A549 (cell line): ENCODE data around the gene CHIA. TPM values are rescaled to one million over a fixed set of nuclear protein-coding genes. Genes with fewer than 3 reads are reported as not detected.
A peak's percentile ranks its signal among the peaks of the same experiment; 100 is the strongest.
"Not testable (repeated sequence)": the region's sequence is repeated elsewhere in the genome, so short reads cannot be mapped to it uniquely, and the experiment has no call there.

ENCODE experiments used
- ATAC-seq, 2 experiments: fragments of 200-7000 bp in 1 of 2; fragments of >200 bp in 1 of 2; cut with Nextera tagmentation in 1 of 2; cut with Tn5 transposase in 1 of 2; 3 replicates each; pipeline versions ENCODE4 v1.8.0 to v1.9.1; 2018 to 2020; ENCODE audit warnings: mild to moderate bottlenecking in 1 of 2, moderate library complexity in 1 of 2
- CTCF ChIA-PET: fragments of 300-600 bp; sonication (Branson Sonifier 250); formaldehyde crosslinking; extraction: SDS; loops from one replicate; lab custom pipeline; 2021; ENCODE audit warnings: antibody characterized with exemption, inconsistent platforms; lab: Yijun Ruan, JAX
- POLR2A ChIA-PET: fragments of 350-600 bp; formaldehyde crosslinking; extraction: SDS; loops from one replicate; lab custom pipeline; 2021; ENCODE audit warnings: antibody characterized with exemption, inconsistent platforms; lab: Yijun Ruan, JAX
- DNase-seq, 2 experiments: peaks; one replicate each; pipeline versions ENCODE4 v3.0.0 to v3.0.0-alpha.2; 2011 to 2016; ENCODE audit warnings: low read depth in 1 of 2, low spot score in 1 of 2
- FAIRE-seq: peaks from 2 replicates; lab custom pipeline; 2011; peaks lifted over from hg19 to GRCh38; lab: Jason Lieb, UNC
- H3K27ac ChIP-seq, 2 experiments: fragments of >200 bp; sonication (Bioruptor Twin); formaldehyde crosslinking; 3 replicates each; pipeline ENCODE4 v1.5.1; 2016 to 2017
- H3K4me1 ChIP-seq: fragments of >200 bp; sonication (Bioruptor Twin); formaldehyde crosslinking; 3 replicates; pipeline ENCODE4 v1.6.1; 2016
- H3K4me2 ChIP-seq: fragments of >200 bp; sonication (Bioruptor Twin); formaldehyde crosslinking; 3 replicates; pipeline ENCODE4 v1.6.1; 2016
- H3K4me3 ChIP-seq: fragments of >200 bp; sonication (Bioruptor Twin); formaldehyde crosslinking; 3 replicates; pipeline ENCODE4 v1.5.1; 2016
- H3K9me3 ChIP-seq: fragments of >200 bp; sonication (Bioruptor Twin); formaldehyde crosslinking; 3 replicates; pipeline ENCODE4 v1.6.1; 2016
- ATOH8 ChIP-seq: fragments of 250-450 bp; sonication (Bioruptor Pico); IDR thresholded peaks from 2 replicates; pipeline ENCODE4 v1.5.0; 2020; ENCODE audit warnings: low read depth, mild to moderate bottlenecking, moderate library complexity
- CBX2 ChIP-seq: fragments of 200-600 bp; sonication (generic); IDR thresholded peaks from 2 replicates; pipeline ENCODE4 v1.6.1; 2016; ENCODE audit warnings: low read depth, mild to moderate bottlenecking, borderline replicate concordance
- CHD2 ChIP-seq: fragments of 150-350 bp; IDR thresholded peaks from 2 replicates; pipeline ENCODE4 v1.6.1; 2014; ENCODE audit warnings: low read length; ENCODE audit not compliant: partially characterized antibody
- CHD4 ChIP-seq: fragments of 200-600 bp; sonication (generic); IDR thresholded peaks from 2 replicates; pipeline ENCODE4 v1.6.1; 2016; ENCODE audit warnings: antibody characterized with exemption, mild to moderate bottlenecking, borderline replicate concordance
- CTCF ChIP-seq: fragments of >200 bp; sonication (Bioruptor Twin); formaldehyde crosslinking; IDR thresholded peaks from 3 replicates; pipeline ENCODE4 v1.5.1; 2016
- EHF ChIP-seq: fragments of 250-450 bp; sonication (Bioruptor Pico); IDR thresholded peaks from 2 replicates; pipeline ENCODE4 v1.5.0; 2020; ENCODE audit warnings: mild to moderate bottlenecking
- EP300 ChIP-seq, 2 experiments: fragments of >200 bp; sonication (Bioruptor Twin); formaldehyde crosslinking; IDR thresholded peaks; 2 replicates in 1 of 2; 3 replicates in 1 of 2; pipeline ENCODE4 v1.6.1; 2016 to 2017
- HEYL ChIP-seq: fragments of 250-450 bp; sonication (Bioruptor Pico); IDR thresholded peaks from 2 replicates; pipeline ENCODE4 v1.8.0; 2021; ENCODE audit warnings: mild to moderate bottlenecking, moderate library complexity
- HOXB13 ChIP-seq: fragments of 250-450 bp; sonication (Bioruptor Pico); IDR thresholded peaks from 2 replicates; pipeline ENCODE4 v1.5.0; 2020; ENCODE audit warnings: low read depth, mild to moderate bottlenecking, moderate library complexity
- JUN ChIP-seq, 2 experiments: fragments of >200 bp; sonication (Bioruptor Twin); formaldehyde crosslinking; IDR thresholded peaks; 2 replicates in 1 of 2; 3 replicates in 1 of 2; pipeline ENCODE4 v1.6.1; 2016 to 2017
- MAFK ChIP-seq: fragments of 450-650 bp; IDR thresholded peaks from 2 replicates; pipeline ENCODE4 v1.6.1; 2014; ENCODE audit not compliant: partially characterized antibody
- MAX ChIP-seq: IDR thresholded peaks from 2 replicates; pipeline ENCODE4 v1.6.1; 2012
- MAZ ChIP-seq: fragments of 150-350 bp; IDR thresholded peaks from 2 replicates; pipeline ENCODE4 v1.6.1; 2014; ENCODE audit warnings: antibody characterized with exemption, low read depth, low read length, borderline replicate concordance
- PBX3 ChIP-seq: IDR thresholded peaks from 2 replicates; pipeline ENCODE4 v1.6.1; 2012
- PHF8 ChIP-seq: fragments of 200-600 bp; sonication (generic); IDR thresholded peaks from 2 replicates; pipeline ENCODE4 v1.6.1; 2016; ENCODE audit warnings: low read depth, mild to moderate bottlenecking, antibody characterized with exemption, moderate library complexity, borderline replicate concordance
- RNF2 ChIP-seq: fragments of 200-600 bp; sonication (generic); IDR thresholded peaks from 2 replicates; pipeline ENCODE4 v1.6.1; 2016; ENCODE audit warnings: low read depth, mild to moderate bottlenecking, antibody characterized with exemption, moderate library complexity, borderline replicate concordance
- SMC3 ChIP-seq: fragments of >200 bp; sonication (Bioruptor Twin); formaldehyde crosslinking; IDR thresholded peaks from 3 replicates; pipeline ENCODE4 v1.6.1; 2018; ENCODE audit warnings: inconsistent platforms
- SREBF2 ChIP-seq: fragments of 450-650 bp; IDR thresholded peaks from 2 replicates; pipeline ENCODE4 v1.6.1; 2014; ENCODE audit warnings: mild to moderate bottlenecking, moderate library complexity
- USF2 ChIP-seq: fragments of 450-650 bp; IDR thresholded peaks from 2 replicates; pipeline ENCODE4 v1.6.1; 2014; ENCODE audit warnings: antibody characterized with exemption
- ZSCAN20 ChIP-seq: fragments of 250-450 bp; sonication (Bioruptor Pico); IDR thresholded peaks from 2 replicates; pipeline ENCODE4 v1.8.0; 2022; ENCODE audit warnings: mild to moderate bottlenecking, moderate library complexity
- WGBS: methylation state at CpG from one replicate; pipeline ENCODE4 v1.1.6; 2017; ENCODE audit errors: missing lambda C conversion rate; 5-methylcytosine and 5-hydroxymethylcytosine counted together
- polyA plus RNA-seq, 4 experiments: library from polyadenylated mRNA; depleted of rRNA in 3 of 4; stranded (reverse); fragments of >200 nt; fragmentation: RNase III in 1 of 4; extraction: RNeasy Plus Mini Kit Qiagen cat#74134 plus additional on column Dnase treatment in 1 of 4; gene quantifications; 2 replicates in 3 of 4; 3 replicates in 1 of 4; pipeline ENCODE4 v1.2.3, GENCODE V29; 2011 to 2017

The CHIA gene
- polyA plus RNA-seq, 2 of the 4 experiments (the other 2 are of a cell fraction), result not detected

- H3K4me3 ChIP-seq, ATAC-seq, H3K27ac ChIP-seq, DNase-seq, H3K4me2 ChIP-seq, H3K9me3 ChIP-seq, FAIRE-seq, H3K4me1 ChIP-seq, CTCF ChIA-PET, POLR2A ChIA-PET: not testable (repeated sequence)
- 33% methylated on average over 1 of the region's 4 CpGs for WGBS
Measured at GRCh38 chr1:111360257-111360656, 69.6 kb downstream of the CHIA start.

- Histone ChIP-seq H3K27ac (no peak overlapping the region), H3K4me1 (no peaks in the 10 kb centered on the region), H3K4me2 (no peak overlapping the region), H3K9me3 (no peaks in the 10 kb centered on the region), H3K4me3 (no peak overlapping the region)
- DNase-seq, result no peak
- POLR2A ChIA-PET, result no interaction called here
- ATAC-seq, result no peak
- FAIRE-seq, result no peak
- TF ChIP-seq ATOH8 (CRISPR knock-in tag) (no peak), EHF (CRISPR knock-in tag) (no peak)
- CTCF ChIA-PET, result no interaction called here
- WGBS, result 57% methylated on average over 7 of the region's 9 CpGs
Measured at GRCh38 chr1:111361761-111362160, 71.1 kb downstream of the CHIA start.

GRCh38 chr1:111364690-111365089, 74.0 kb downstream of the CHIA start:
- POLR2A ChIA-PET, result no interaction called here
- no peaks in the 10 kb centered on the region for H3K9me3 ChIP-seq
- no peak overlapping the region for H3K4me2 ChIP-seq
- H3K27ac ChIP-seq, result peak overlapping the region; percentile 65 to 67
- TF ChIP-seq CHD4, result no peak
- no peak for TF ChIP-seq HEYL
- no peak for TF ChIP-seq USF2
- no peak for TF ChIP-seq MAZ
- no peak for TF ChIP-seq CBX2
- H3K4me3 ChIP-seq, result no peak overlapping the region
- no peaks in the 10 kb centered on the region for H3K4me1 ChIP-seq
- DNase-seq (peak in 1 of 2 experiments; percentile 1), FAIRE-seq (no peak), ATAC-seq (no peak)
- 50% methylated on average over 4 of the region's 4 CpGs for WGBS
- CTCF ChIA-PET, result interaction anchor here (1.0 kb wide), 1 partner anchor 75 kb away, joined by 3 read pairs; no protein-coding TSS in a partner anchor

GRCh38 chr1:111366256-111366655, 75.6 kb downstream of the CHIA start:
- H3K4me2 ChIP-seq, result no peak overlapping the region
- H3K9me3 ChIP-seq, result no peaks in the 10 kb centered on the region
- DNase-seq (no peak), ATAC-seq (no peak), FAIRE-seq (no peak)
- 5% methylated on average over 1 of the region's 1 CpG for WGBS
- H3K27ac ChIP-seq, result no peak overlapping the region
- TF ChIP-seq HOXB13 (CRISPR knock-in tag) (no peak), SMC3 (no peak)
- ChIA-PET POLR2A (no interaction called here), CTCF (interaction anchor here (1.2 kb wide), 2 partner anchors 18 to 143 kb away, joined by 3 to 5 read pairs; no protein-coding TSS in a partner anchor)
- no peaks in the 10 kb centered on the region for H3K4me1 ChIP-seq
- no peak overlapping the region for H3K4me3 ChIP-seq

GRCh38 chr1:111369177-111369576, 78.5 kb downstream of the CHIA start:
- no peak overlapping the region for H3K4me3 ChIP-seq
- DNase-seq, result no peak
- no peak for FAIRE-seq

More at GRCh38 chr1:111369177-111369576, 78.5 kb downstream of the CHIA start:
- ChIA-PET CTCF (interaction anchor here (0.9 to 1.3 kb wide), 2 partner anchors 11 to 145 kb away, joined by 3 read pairs; no protein-coding TSS in a partner anchor), POLR2A (no interaction called here)
- Histone ChIP-seq H3K9me3 (no peaks in the 10 kb centered on the region), H3K4me1 (no peaks in the 10 kb centered on the region), H3K27ac (no peak overlapping the region), H3K4me2 (no peak overlapping the region)
- ATAC-seq, result no peak
- no peak for TF ChIP-seq JUN (IDR thresholded peaks at IDR 0.05)
- no peak for TF ChIP-seq PBX3
- no peak for TF ChIP-seq SREBF2
- TF ChIP-seq PHF8, result no peak
- TF ChIP-seq USF2, result no peak
- no peak for TF ChIP-seq EP300 (IDR thresholded peaks at IDR 0.05)
- TF ChIP-seq CTCF, result no peak
- TF ChIP-seq MAX, result no peak
- no peak for TF ChIP-seq CHD2
- no peak for TF ChIP-seq ZSCAN20 (CRISPR knock-in tag)
- TF ChIP-seq MAFK, result no peak
- no peak for TF ChIP-seq RNF2
- TF ChIP-seq CHD4, result no peak
- TF ChIP-seq MAZ, result no peak
- 31% methylated on average over 2 of the region's 2 CpGs for WGBS
